HG03159 (cell line): Measurements from ENCODE around the gene MTARC2.

Source experiments
- ATAC-seq: cut with Tn5 transposase; IDR thresholded peaks from one replicate; pipeline ENCODE4 v1.9.1; 2021; ENCODE audit warnings: mild to moderate bottlenecking, moderate library complexity; ENCODE audit not compliant: unreplicated experiment

MTARC2 gene

GRCh38 chr1:220824031-220824989 lies 76.2 kb downstream of the MTARC2 start:
- no peak for ATAC-seq

- no peak for ATAC-seq
Measured at GRCh38 chr1:220825819-220826551, 77.9 kb downstream of the MTARC2 start.

DNA sequence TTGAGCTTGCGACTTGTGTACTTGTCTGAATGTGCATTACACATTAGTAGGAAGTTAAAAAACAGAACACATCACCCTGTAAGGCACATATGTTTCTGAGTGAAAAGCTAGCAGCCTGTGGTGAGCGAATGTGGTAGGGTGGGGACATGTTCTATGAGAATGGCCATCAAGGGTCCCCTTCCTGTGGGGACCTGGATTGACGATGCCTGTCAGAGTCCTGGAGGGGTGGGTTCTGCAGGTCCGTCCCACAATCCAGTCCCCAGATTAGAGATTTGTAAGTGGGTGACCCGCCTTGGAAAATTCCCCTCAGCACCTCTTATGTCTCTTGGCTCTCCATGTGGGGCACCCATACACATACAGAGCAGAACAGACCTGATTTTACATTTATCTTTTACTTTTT lies 78.6 kb downstream of the MTARC2 start:
- ATAC-seq = no peak

- ATAC-seq = no peak
Measured at GRCh38 chr1:220827445-220828178, 79.5 kb downstream of the MTARC2 start.

DNA sequence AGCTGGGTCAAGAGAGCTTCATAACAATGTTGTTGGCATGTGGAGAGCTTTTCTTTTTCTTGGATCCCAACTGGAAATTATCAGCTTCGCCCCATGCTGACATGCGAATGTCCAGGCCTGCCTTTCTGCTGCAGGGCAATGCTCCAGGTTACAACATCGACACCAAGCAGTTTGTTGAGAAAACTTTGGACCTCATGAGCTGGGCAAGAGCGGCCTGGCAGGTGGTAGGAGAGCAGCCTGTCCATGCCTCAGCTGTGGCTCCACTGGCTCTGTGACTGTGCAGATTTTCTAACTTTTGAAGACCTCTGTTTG lies 80.0 kb downstream of the MTARC2 start:
- ATAC-seq = no peak

GRCh38 chr1:220828950-220829586 lies 80.9 kb downstream of the MTARC2 start:
- no peak for ATAC-seq

GRCh38 chr1:220833436-220833835 lies 85.3 kb downstream of the MTARC2 start:
- no peak for ATAC-seq
